Thyroid gland (tissue), 4 donors: ENCODE results near the gene TMEM131. TPM values are rescaled to one million over a fixed set of nuclear protein-coding genes. Genes with fewer than 3 reads are reported as not detected.

ENCODE experiments used
- DNase-seq, 2 donors: peaks; one replicate each; pipeline ENCODE4 v3.0.0-alpha.2; 2019
- H3K27ac ChIP-seq, 3 donors: fragments of 200-600 bp; sonication (generic); 1 replicate in 2 of 3; 2 replicates in 1 of 3; pipeline ENCODE4 v1.5.1; 2016 to 2019; ENCODE audit warnings: mild to moderate bottlenecking in 1 of 3, moderate library complexity in 1 of 3
- H3K27me3 ChIP-seq: fragments of 200-600 bp; sonication (generic); one replicate; pipeline ENCODE4 v1.5.1; 2019
- H3K36me3 ChIP-seq, 2 donors: fragments of 200-600 bp; sonication (generic); one replicate each; pipeline ENCODE4 v1.5.1; 2016 to 2019
- H3K4me1 ChIP-seq, 2 donors: fragments of 200-600 bp; sonication (generic); one replicate each; pipeline ENCODE4 v1.5.1; 2017 to 2019
- H3K4me3 ChIP-seq, 3 donors: fragments of 200-600 bp; sonication (generic); replicated peaks in 1 of 3; 1 replicate in 2 of 3; 2 replicates in 1 of 3; pipeline ENCODE4 v1.5.1; 2016; ENCODE audit warnings: mild to moderate bottlenecking in 1 of 3
- H3K9me3 ChIP-seq: fragments of 200-600 bp; sonication (generic); one replicate; pipeline ENCODE4 v1.5.1; 2017
- CTCF ChIP-seq, 6 experiments: fragments of 200-600 bp in 3 of 6; fragments of 450-650 bp in 3 of 6; sonication (generic) in 3 of 6; IDR thresholded peaks; one replicate each; pipeline ENCODE4 v1.5.1; 2016 to 2019; ENCODE audit warnings: antibody characterized with exemption in 6 of 6, mild to moderate bottlenecking in 2 of 6, inconsistent platforms in 1 of 6, moderate library complexity in 1 of 6
- POLR2A ChIP-seq, 2 donors: fragments of 450-650 bp; IDR thresholded peaks; one replicate each; pipeline ENCODE4 v1.6.1; 2017; ENCODE audit warnings: antibody characterized with exemption in 2 of 2, mild to moderate bottlenecking in 2 of 2, moderate library complexity in 1 of 2
- WGBS, 2 donors: methylation state at CpG; one replicate each; pipeline ENCODE4 v1.1.5; 2017; 5-methylcytosine and 5-hydroxymethylcytosine counted together
- intact Hi-C: fragments of 100-400 bp; cut with DNase I; formaldehyde crosslinking; loops from one replicate; pipeline ENCODE4 v1.15.1; 2023
- total RNA-seq, 4 donors: library from RNA; depleted of rRNA; stranded (reverse); fragments of >200 nt; gene quantifications; one replicate each; pipeline ENCODE4 v1.2.3, GENCODE V29; 2016

The TMEM131 gene
- total RNA-seq, 4 donors from 2014 or later: 28.6 to 47.0 (median 35.2) TPM

DNA sequence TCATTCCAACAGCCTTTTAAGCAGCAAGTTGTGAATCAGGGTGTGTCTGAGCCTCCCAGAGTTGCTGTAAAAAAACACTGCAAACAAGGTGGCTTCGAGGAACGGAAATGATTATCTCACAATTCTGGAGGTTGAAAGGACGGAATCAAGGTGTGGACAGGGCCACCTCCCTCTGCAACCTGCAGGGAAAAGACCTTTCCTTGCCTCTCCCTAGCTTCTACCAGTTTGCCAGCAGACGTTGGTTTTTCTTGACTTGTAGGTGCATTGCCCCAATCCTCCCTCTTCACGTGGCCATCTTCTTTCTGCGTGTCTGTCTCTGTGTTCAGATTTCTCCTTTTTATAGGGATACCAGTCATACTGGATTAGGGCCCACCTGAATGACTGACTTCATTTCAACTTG is 24.8 kb upstream of the TMEM131 start:
- DNase-seq: no peak
- Histone ChIP-seq H3K36me3 (no peaks in the 10 kb centered on the region), H3K4me3 (no peak overlapping the region), H3K27me3 (no peaks in the 10 kb centered on the region), H3K4me1 (no peaks in the 10 kb centered on the region), H3K27ac (no peak overlapping the region), H3K9me3 (no peaks in the 10 kb centered on the region)
- intact Hi-C loops: no loop called here
- WGBS, 2 donors: 87 to 97% methylated on average over 6 of the region's 6 CpGs
- no peak for TF ChIP-seq POLR2A (IDR thresholded peaks at IDR 0.05)
- no peak for TF ChIP-seq CTCF (IDR thresholded peaks at IDR 0.05)

GRCh38 chr2:98016908-98017670 is 21.3 kb upstream of the TMEM131 start:
- no peaks in the 10 kb centered on the region for H3K9me3 ChIP-seq
- WGBS, 2 donors: 92% methylated on average over 7 of the region's 7 CpGs
- intact Hi-C loops: no loop called here

DNA sequence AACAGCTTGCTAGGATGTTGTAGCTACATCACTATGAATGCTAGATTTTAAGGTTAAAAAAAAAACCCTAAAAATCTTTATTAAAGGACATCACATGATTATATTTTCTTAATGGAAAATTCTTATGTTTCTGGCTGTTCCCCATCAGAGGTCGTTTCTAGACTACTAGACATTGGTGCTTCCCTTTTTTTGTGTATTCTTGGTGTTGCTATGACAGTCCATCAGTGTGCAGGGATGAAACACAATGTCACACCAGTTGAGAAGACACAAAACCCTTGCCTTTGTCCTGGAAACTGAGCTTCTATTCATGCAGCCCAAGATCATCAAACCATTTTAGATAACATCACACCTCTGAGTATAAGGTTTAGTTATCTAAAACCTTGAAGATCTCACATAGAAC is 19.9 kb upstream of the TMEM131 start:
- intact Hi-C loops: no loop called here
- no peak overlapping the region for H3K4me3 ChIP-seq
- no peaks in the 10 kb centered on the region for H3K4me1 ChIP-seq
- 28 to 37% methylated on average over 1 of the region's 1 CpG for WGBS, 2 donors
- H3K36me3 ChIP-seq: no peaks in the 10 kb centered on the region
- H3K27me3 ChIP-seq: no peaks in the 10 kb centered on the region
- no peak for TF ChIP-seq POLR2A (IDR thresholded peaks at IDR 0.05)
- no peak for TF ChIP-seq CTCF (IDR thresholded peaks at IDR 0.05)
- no peak overlapping the region for H3K27ac ChIP-seq
- no peak for DNase-seq
- no peaks in the 10 kb centered on the region for H3K9me3 ChIP-seq

More at GRCh38 chr2:98016908-98017670, 21.3 kb upstream of the TMEM131 start:
- H3K4me1 ChIP-seq: no peaks in the 10 kb centered on the region
- no peak overlapping the region for H3K27ac ChIP-seq
- H3K4me3 ChIP-seq: no peak overlapping the region
- TF ChIP-seq CTCF (IDR thresholded peaks at IDR 0.05): no peak
- TF ChIP-seq POLR2A (IDR thresholded peaks at IDR 0.05): no peak
- DNase-seq: no peak
- no peaks in the 10 kb centered on the region for H3K36me3 ChIP-seq
- no peaks in the 10 kb centered on the region for H3K27me3 ChIP-seq

- Histone ChIP-seq H3K27me3 (no peaks in the 10 kb centered on the region), H3K4me3 (no peak overlapping the region), H3K4me1 (no peaks in the 10 kb centered on the region), H3K36me3 (no peaks in the 10 kb centered on the region), H3K9me3 (no peaks in the 10 kb centered on the region), H3K27ac (no peak overlapping the region)
- DNase-seq: no peak
- intact Hi-C loops: no loop called here
- WGBS, 2 donors: 100% methylated on average over 2 of the region's 2 CpGs; no CpG with 5 or more reads in 1 of the 2 donors
- TF ChIP-seq POLR2A (IDR thresholded peaks at IDR 0.05) (no peak), CTCF (IDR thresholded peaks at IDR 0.05) (no peak)
Observed at GRCh38 chr2:98014379-98014778, 18.6 kb upstream of the TMEM131 start.

- WGBS, 2 donors: 69 to 75% methylated on average over 15 of the region's 15 CpGs
- Histone ChIP-seq H3K27me3 (no peaks in the 10 kb centered on the region), H3K36me3 (no peaks in the 10 kb centered on the region), H3K27ac (no peak overlapping the region), H3K4me3 (no peak overlapping the region), H3K4me1 (no peaks in the 10 kb centered on the region), H3K9me3 (no peaks in the 10 kb centered on the region)
- intact Hi-C loops: no loop called here
- no peak for TF ChIP-seq CTCF (IDR thresholded peaks at IDR 0.05)
- no peak for TF ChIP-seq POLR2A (IDR thresholded peaks at IDR 0.05)
- no peak for DNase-seq
Observed at GRCh38 chr2:98013407-98014042, 17.8 kb upstream of the TMEM131 start.
